Measurements from ENCODE around the gene ARHGEF28. TPM values are rescaled to one million over a fixed set of nuclear protein-coding genes. Genes with fewer than 3 reads are reported as not detected.
A peak's percentile ranks its signal among the peaks of the same experiment; 100 is the strongest.

Gene ARHGEF28
- 51.8 TPM for total RNA-seq

GRCh38 chr5:73625944-73626811 is at the start of gene ARHGEF28:
Gene ARHGEF28, plus strand, starts transcription at chr5:73626196. Its CDS starts 58,656 bp downstream, at chr5:73684852.
- intact Hi-C loops (cut with DNase I): no loop called here
- DNase-seq (ENCODE audit: low spot score) (peak; percentile 79), ATAC-seq (peak; percentile 74)

GRCh38 chr5:73582285-73583145 is 43.5 kb upstream of the ARHGEF28 start:
- ATAC-seq (no peak), DNase-seq (ENCODE audit: low spot score) (no peak)
- intact Hi-C loops (cut with DNase I): no loop called here

- ATAC-seq (no peak), DNase-seq (ENCODE audit: low spot score) (no peak)
- intact Hi-C loops (cut with DNase I): loop anchor here (5.0 kb wide), 1 partner anchor 204 kb away; no protein-coding TSS in a partner anchor
Observed at GRCh38 chr5:73587923-73588322, 38.1 kb upstream of the ARHGEF28 start.

GRCh38 chr5:73591102-73591695 is 34.8 kb upstream of the ARHGEF28 start:
- DNase-seq (ENCODE audit: low spot score): no peak
- ATAC-seq: peak; percentile 90
- intact Hi-C loops (cut with DNase I): loop anchor here (10.0 kb wide), 1 partner anchor 1054 kb away; the partner anchor contains the start of gene ENC1

- ATAC-seq (peak; percentile 47), DNase-seq (ENCODE audit: low spot score) (no peak)
- intact Hi-C loops (cut with DNase I): loop anchor here (10.0 kb wide), 1 partner anchor 1053 kb away; the partner anchor contains the start of gene ENC1
Observed at GRCh38 chr5:73591698-73592501, 34.1 kb upstream of the ARHGEF28 start.

GRCh38 chr5:73592551-73592950 is 33.4 kb upstream of the ARHGEF28 start:
- intact Hi-C loops (cut with DNase I): loop anchor here (10.0 kb wide), 1 partner anchor 1052 kb away; the partner anchor contains the start of gene ENC1
- DNase-seq (ENCODE audit: low spot score) (no peak), ATAC-seq (no peak)

GRCh38 chr5:73596705-73597328 is 29.2 kb upstream of the ARHGEF28 start:
- DNase-seq (ENCODE audit: low spot score) (no peak), ATAC-seq (no peak)
- intact Hi-C loops (cut with DNase I): loop anchor here (10.0 kb wide), 1 partner anchor 1048 kb away; the partner anchor contains the start of gene ENC1

- DNase-seq (ENCODE audit: low spot score): no peak
- intact Hi-C loops (cut with DNase I): loop anchor here (10.0 kb wide), 1 partner anchor 1045 kb away; the partner anchor contains the start of gene ENC1
- no peak for ATAC-seq
Observed at GRCh38 chr5:73599380-73599779, 26.6 kb upstream of the ARHGEF28 start.

GRCh38 chr5:73603998-73604397 is 22.0 kb upstream of the ARHGEF28 start:
- ATAC-seq: no peak
- intact Hi-C loops (cut with DNase I): no loop called here
- no peak for DNase-seq (ENCODE audit: low spot score)

GRCh38 chr5:73605223-73606087 is 20.5 kb upstream of the ARHGEF28 start:
- ATAC-seq: peak; percentile 77
- DNase-seq (ENCODE audit: low spot score): no peak
- intact Hi-C loops (cut with DNase I): no loop called here

GRCh38 chr5:73606206-73606753 is 19.7 kb upstream of the ARHGEF28 start:
- ATAC-seq (no peak), DNase-seq (ENCODE audit: low spot score) (no peak)
- intact Hi-C loops (cut with DNase I): no loop called here

- intact Hi-C loops (cut with DNase I): no loop called here
- DNase-seq (ENCODE audit: low spot score): no peak
Observed at GRCh38 chr5:73607228-73607627, 18.8 kb upstream of the ARHGEF28 start.

GRCh38 chr5:73612799-73613198 is 13.2 kb upstream of the ARHGEF28 start:
- DNase-seq (ENCODE audit: low spot score) (no peak), ATAC-seq (no peak)
- intact Hi-C loops (cut with DNase I): no loop called here

More at GRCh38 chr5:73607228-73607627, 18.8 kb upstream of the ARHGEF28 start:
- ATAC-seq: no peak

- ATAC-seq (no peak), DNase-seq (ENCODE audit: low spot score) (no peak)
- intact Hi-C loops (cut with DNase I): no loop called here
Observed at GRCh38 chr5:73615085-73615484, 10.9 kb upstream of the ARHGEF28 start.

GRCh38 chr5:73615947-73616346 is 10.0 kb upstream of the ARHGEF28 start:
- ATAC-seq: no peak
- DNase-seq (ENCODE audit: low spot score): no peak
- intact Hi-C loops (cut with DNase I): no loop called here

GRCh38 chr5:73617510-73618279 is 8.3 kb upstream of the ARHGEF28 start:
- DNase-seq (ENCODE audit: low spot score) (no peak), ATAC-seq (no peak)
- intact Hi-C loops (cut with DNase I): no loop called here

Measured in sciatic nerve (tissue), 2 donors.